ENCODE data around the gene NDUFV3. TPM values are rescaled to one million over a fixed set of nuclear protein-coding genes. Genes with fewer than 3 reads are reported as not detected.

The NDUFV3 gene
- total and polyA plus RNA-seq, 2 of the 13 experiments (the other 11 are each of a cell fraction or from before 2014, with no cell fraction given): 14.2 to 29.6 TPM

DNA sequence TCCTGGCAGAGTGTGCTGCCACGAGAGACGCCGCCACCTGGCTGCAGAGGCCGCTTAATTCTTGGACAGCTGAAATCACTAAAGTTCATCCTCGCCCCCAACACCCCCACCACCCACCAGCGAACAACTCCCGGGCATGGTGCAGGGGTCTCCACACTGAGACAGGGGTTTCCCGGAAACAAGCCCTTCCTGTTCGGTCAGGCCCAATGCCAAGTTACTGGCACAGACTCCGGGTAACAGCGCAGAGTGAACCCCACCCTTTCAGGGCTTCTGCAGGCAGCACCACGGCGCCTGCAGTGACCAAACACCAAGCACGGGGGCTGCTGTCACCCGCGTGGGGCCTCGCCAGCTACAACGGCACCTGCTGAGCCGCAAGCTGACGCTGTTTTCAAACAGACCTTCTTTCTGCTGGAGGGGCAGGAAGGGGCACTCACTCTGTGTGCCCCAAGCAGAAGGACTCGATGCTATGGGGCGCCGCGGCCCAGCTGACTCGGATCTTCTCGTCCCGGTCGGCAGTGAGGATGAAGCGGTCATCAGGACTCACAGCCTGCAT is 31.2 kb upstream of the NDUFV3 start (continued):
- TF ChIP-seq ZNF17 (CRISPR knock-in tag; IDR thresholded peaks at IDR 0.05) (no peak), NCOA5 (CRISPR knock-in tag; IDR thresholded peaks at IDR 0.05) (no peak), BHLHE40 (IDR thresholded peaks at IDR 0.05; ENCODE audit: low read length) (no peak), NONO (IDR thresholded peaks at IDR 0.05) (no peak), NONO (CRISPR knock-in tag; conservative IDR thresholded peaks at IDR 0.05) (no peak), MAZ (IDR thresholded peaks at IDR 0.05; ENCODE audit: borderline replicate concordance, low read depth, low read length) (no peak), MAZ (CRISPR knock-in tag; IDR thresholded peaks at IDR 0.05; ENCODE audit: low read depth) (no peak), ZNF383 (CRISPR knock-in tag; IDR thresholded peaks at IDR 0.05; ENCODE audit: borderline replicate concordance) (no peak), ZNF432 (CRISPR knock-in tag; IDR thresholded peaks at IDR 0.05; ENCODE audit: borderline replicate concordance) (no peak)
- TF ChIP-seq, protein P1, sequence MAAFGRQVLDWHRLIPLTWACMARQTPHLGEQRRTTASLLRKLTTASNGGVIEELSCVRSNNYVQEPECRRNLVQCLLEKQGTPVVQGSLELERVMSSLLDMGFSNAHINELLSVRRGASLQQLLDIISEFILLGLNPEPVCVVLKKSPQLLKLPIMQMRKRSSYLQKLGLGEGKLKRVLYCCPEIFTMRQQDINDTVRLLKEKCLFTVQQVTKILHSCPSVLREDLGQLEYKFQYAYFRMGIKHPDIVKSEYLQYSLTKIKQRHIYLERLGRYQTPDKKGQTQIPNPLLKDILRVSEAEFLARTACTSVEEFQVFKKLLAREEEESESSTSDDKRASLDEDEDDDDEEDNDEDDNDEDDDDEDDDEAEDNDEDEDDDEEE (CRISPR knock-in tag; IDR thresholded peaks at IDR 0.05): no peak
- TF ChIP-seq, protein P2, sequence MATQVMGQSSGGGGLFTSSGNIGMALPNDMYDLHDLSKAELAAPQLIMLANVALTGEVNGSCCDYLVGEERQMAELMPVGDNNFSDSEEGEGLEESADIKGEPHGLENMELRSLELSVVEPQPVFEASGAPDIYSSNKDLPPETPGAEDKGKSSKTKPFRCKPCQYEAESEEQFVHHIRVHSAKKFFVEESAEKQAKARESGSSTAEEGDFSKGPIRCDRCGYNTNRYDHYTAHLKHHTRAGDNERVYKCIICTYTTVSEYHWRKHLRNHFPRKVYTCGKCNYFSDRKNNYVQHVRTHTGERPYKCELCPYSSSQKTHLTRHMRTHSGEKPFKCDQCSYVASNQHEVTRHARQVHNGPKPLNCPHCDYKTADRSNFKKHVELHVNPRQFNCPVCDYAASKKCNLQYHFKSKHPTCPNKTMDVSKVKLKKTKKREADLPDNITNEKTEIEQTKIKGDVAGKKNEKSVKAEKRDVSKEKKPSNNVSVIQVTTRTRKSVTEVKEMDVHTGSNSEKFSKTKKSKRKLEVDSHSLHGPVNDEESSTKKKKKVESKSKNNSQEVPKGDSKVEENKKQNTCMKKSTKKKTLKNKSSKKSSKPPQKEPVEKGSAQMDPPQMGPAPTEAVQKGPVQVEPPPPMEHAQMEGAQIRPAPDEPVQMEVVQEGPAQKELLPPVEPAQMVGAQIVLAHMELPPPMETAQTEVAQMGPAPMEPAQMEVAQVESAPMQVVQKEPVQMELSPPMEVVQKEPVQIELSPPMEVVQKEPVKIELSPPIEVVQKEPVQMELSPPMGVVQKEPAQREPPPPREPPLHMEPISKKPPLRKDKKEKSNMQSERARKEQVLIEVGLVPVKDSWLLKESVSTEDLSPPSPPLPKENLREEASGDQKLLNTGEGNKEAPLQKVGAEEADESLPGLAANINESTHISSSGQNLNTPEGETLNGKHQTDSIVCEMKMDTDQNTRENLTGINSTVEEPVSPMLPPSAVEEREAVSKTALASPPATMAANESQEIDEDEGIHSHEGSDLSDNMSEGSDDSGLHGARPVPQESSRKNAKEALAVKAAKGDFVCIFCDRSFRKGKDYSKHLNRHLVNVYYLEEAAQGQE (IDR thresholded peaks at IDR 0.05; ENCODE audit: borderline replicate concordance in 1 of 2, low read depth in 1 of 2, low read length in 2 of 2): no peak
